WTC11 (cell line): Measurements from ENCODE around the gene MAFB. TPM values are rescaled to one million over a fixed set of nuclear protein-coding genes. Genes with fewer than 3 reads are reported as not detected.

Experiments used
- ATAC-seq: fragments of 200-7000 bp; cut with Tn5 transposase; 2 replicates; pipeline ENCODE4 v1.10.0; 2021; ENCODE audit warnings: mild to moderate bottlenecking, moderate library complexity
- CTCF ChIA-PET: fragments of 300-600 bp; sonication (Branson Sonifier 250); formaldehyde crosslinking; loops from one replicate; lab custom pipeline; 2021; ENCODE audit warnings: antibody characterized with exemption; lab: Charles Lee
- POLR2A ChIA-PET: fragments of 350-600 bp; sonication (Branson Sonifier 250); formaldehyde crosslinking; loops from one replicate; lab custom pipeline; 2021; ENCODE audit warnings: antibody characterized with exemption; lab: Charles Lee
- DNase-seq: peaks from one replicate; pipeline ENCODE4 v3.0.0; 2021; ENCODE audit warnings: low spot score
- H3K27ac Mint-ChIP-seq: 2 replicates; pipeline ENCODE4 v1.8.0; 2021; ENCODE audit warnings: mixed read lengths
- H3K27me3 Mint-ChIP-seq: 2 replicates; pipeline ENCODE4 v1.8.0; 2021; ENCODE audit warnings: low read depth, mild to moderate bottlenecking, moderate library complexity, mixed read lengths
- H3K36me3 Mint-ChIP-seq: 2 replicates; pipeline ENCODE4 v1.8.0; 2021; ENCODE audit warnings: mixed read lengths
- H3K4me1 Mint-ChIP-seq: 2 replicates; pipeline ENCODE4 v1.8.0; 2022; ENCODE audit warnings: mixed read lengths
- H3K4me3 Mint-ChIP-seq: 2 replicates; pipeline ENCODE4 v1.8.0; 2021; ENCODE audit warnings: mild to moderate bottlenecking, moderate library complexity, mixed read lengths
- H3K9me3 Mint-ChIP-seq: 2 replicates; pipeline ENCODE4 v1.8.0; 2021; ENCODE audit warnings: mixed read lengths
- ATF1 ChIP-seq: sonication (generic); formaldehyde crosslinking; IDR thresholded peaks from 2 replicates; pipeline ENCODE4 v1.8.1; 2023; ENCODE audit warnings: mild to moderate bottlenecking, moderate library complexity, missing genetic modification reagents
- CREM ChIP-seq: sonication (generic); formaldehyde crosslinking; IDR thresholded peaks from 2 replicates; pipeline ENCODE4 v1.8.1; 2022; ENCODE audit warnings: mild to moderate bottlenecking, missing genetic modification reagents, moderate library complexity
- EMX1 ChIP-seq: fragments of 250-450 bp; sonication (Bioruptor Pico); IDR thresholded peaks from 2 replicates; pipeline ENCODE4 v1.8.0; 2021; ENCODE audit warnings: mild to moderate bottlenecking
- GTF2I ChIP-seq: fragments of 250-450 bp; sonication (Bioruptor Pico); conservative IDR thresholded peaks from 2 replicates; pipeline ENCODE4 v1.4.0; 2021; ENCODE audit warnings: mild to moderate bottlenecking
- JUN ChIP-seq: sonication (generic); formaldehyde crosslinking; IDR thresholded peaks from 2 replicates; pipeline ENCODE4 v1.8.0; 2023; ENCODE audit warnings: mild to moderate bottlenecking, missing genetic modification reagents
- NR1H2 ChIP-seq: sonication (generic); formaldehyde crosslinking; IDR thresholded peaks from 2 replicates; pipeline ENCODE4 v1.9.0; 2021; ENCODE audit warnings: mild to moderate bottlenecking, moderate library complexity, missing genetic modification reagents
- PRRX2 ChIP-seq: fragments of 250-450 bp; sonication (Bioruptor Pico); IDR thresholded peaks from 2 replicates; pipeline ENCODE4 v1.8.0; 2021; ENCODE audit warnings: mild to moderate bottlenecking
- SMAD4 ChIP-seq: sonication (generic); formaldehyde crosslinking; IDR thresholded peaks from 2 replicates; pipeline ENCODE4 v1.8.0; 2022; ENCODE audit warnings: mild to moderate bottlenecking, missing genetic modification reagents
- SOX15 ChIP-seq: fragments of 250-450 bp; sonication (Bioruptor Pico); IDR thresholded peaks from 2 replicates; pipeline ENCODE4 v1.9.0; 2021; ENCODE audit warnings: mild to moderate bottlenecking
- ZNF138 ChIP-seq: sonication (generic); formaldehyde crosslinking; conservative IDR thresholded peaks from 2 replicates; pipeline ENCODE4 v1.8.1; 2022; ENCODE audit warnings: mild to moderate bottlenecking, moderate library complexity, missing genetic modification reagents
- ZNF416 ChIP-seq: fragments of 250-450 bp; sonication (Bioruptor Pico); IDR thresholded peaks from 2 replicates; pipeline ENCODE4 v1.9.0; 2021; ENCODE audit warnings: mild to moderate bottlenecking, inconsistent platforms
- ZNF423 ChIP-seq: fragments of 250-450 bp; sonication (Bioruptor Pico); IDR thresholded peaks from 2 replicates; pipeline ENCODE4 v2.1.2; 2022; ENCODE audit warnings: mild to moderate bottlenecking, moderate library complexity
- ZNF671 ChIP-seq: fragments of 250-450 bp; sonication (Bioruptor Pico); IDR thresholded peaks from 2 replicates; pipeline ENCODE4 v1.8.0; 2021; ENCODE audit warnings: mild to moderate bottlenecking
- total RNA-seq: library from RNA; stranded (reverse); gene quantifications from 3 replicates; pipeline ENCODE4 v1.2.3, GENCODE V29; 2021
- TF ChIP-seq, protein P1 (sequence below): fragments of 200-600 bp; IDR thresholded peaks from 2 replicates; pipeline ENCODE4 v1.8.0; 2022; ENCODE audit warnings: antibody characterized with exemption
- TF ChIP-seq, protein P2 (sequence below): sonication (generic); formaldehyde crosslinking; IDR thresholded peaks from 2 replicates; pipeline ENCODE4 v1.8.1; 2023; ENCODE audit warnings: mild to moderate bottlenecking, missing genetic modification reagents, borderline replicate concordance
- TF ChIP-seq, protein P3 (sequence below): sonication (generic); formaldehyde crosslinking; IDR thresholded peaks from 2 replicates; pipeline ENCODE4 v1.8.1; 2023; ENCODE audit warnings: mild to moderate bottlenecking, missing genetic modification reagents, moderate library complexity
- TF ChIP-seq, protein P4 (sequence below): sonication (generic); formaldehyde crosslinking; IDR thresholded peaks from 2 replicates; pipeline ENCODE4 v1.8.0; 2022; ENCODE audit warnings: mild to moderate bottlenecking, missing genetic modification reagents
- TF ChIP-seq, protein P5 (sequence below): sonication (generic); formaldehyde crosslinking; IDR thresholded peaks from 2 replicates; pipeline ENCODE4 v1.8.1; 2022; ENCODE audit warnings: mild to moderate bottlenecking, moderate library complexity, missing genetic modification reagents

The MAFB gene
- total RNA-seq, 1 experiment from 2014 or later: 5.3 TPM

DNA sequence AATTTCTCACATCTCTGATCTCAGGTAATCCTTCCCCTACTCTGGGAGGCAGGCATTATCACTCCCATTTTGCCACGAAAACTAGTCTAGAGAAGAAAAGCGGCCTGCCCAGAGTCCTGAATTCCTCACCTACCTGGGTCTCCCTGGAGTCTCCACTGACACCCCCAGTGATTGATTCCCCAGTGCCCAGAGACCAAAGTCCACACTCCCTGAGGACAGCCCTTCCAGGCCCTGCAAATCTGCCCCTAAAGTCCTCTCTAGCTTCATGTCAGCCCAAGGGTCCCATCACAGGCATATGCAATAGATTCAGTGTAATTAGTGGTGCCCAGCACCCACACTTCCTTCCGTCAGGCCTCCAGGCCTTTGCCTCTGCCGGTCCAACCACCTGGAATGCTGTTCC, 47.2 kb downstream of the MAFB start (continued):
- TF ChIP-seq, protein P1, sequence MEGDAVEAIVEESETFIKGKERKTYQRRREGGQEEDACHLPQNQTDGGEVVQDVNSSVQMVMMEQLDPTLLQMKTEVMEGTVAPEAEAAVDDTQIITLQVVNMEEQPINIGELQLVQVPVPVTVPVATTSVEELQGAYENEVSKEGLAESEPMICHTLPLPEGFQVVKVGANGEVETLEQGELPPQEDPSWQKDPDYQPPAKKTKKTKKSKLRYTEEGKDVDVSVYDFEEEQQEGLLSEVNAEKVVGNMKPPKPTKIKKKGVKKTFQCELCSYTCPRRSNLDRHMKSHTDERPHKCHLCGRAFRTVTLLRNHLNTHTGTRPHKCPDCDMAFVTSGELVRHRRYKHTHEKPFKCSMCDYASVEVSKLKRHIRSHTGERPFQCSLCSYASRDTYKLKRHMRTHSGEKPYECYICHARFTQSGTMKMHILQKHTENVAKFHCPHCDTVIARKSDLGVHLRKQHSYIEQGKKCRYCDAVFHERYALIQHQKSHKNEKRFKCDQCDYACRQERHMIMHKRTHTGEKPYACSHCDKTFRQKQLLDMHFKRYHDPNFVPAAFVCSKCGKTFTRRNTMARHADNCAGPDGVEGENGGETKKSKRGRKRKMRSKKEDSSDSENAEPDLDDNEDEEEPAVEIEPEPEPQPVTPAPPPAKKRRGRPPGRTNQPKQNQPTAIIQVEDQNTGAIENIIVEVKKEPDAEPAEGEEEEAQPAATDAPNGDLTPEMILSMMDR: no peak
- TF ChIP-seq ZNF423 (CRISPR knock-in tag) (no peak), SOX15 (CRISPR knock-in tag) (no peak), EMX1 (CRISPR knock-in tag) (no peak), PRRX2 (no peak), NR1H2 (CRISPR knock-in tag) (no peak)
- TF ChIP-seq, protein P2, sequence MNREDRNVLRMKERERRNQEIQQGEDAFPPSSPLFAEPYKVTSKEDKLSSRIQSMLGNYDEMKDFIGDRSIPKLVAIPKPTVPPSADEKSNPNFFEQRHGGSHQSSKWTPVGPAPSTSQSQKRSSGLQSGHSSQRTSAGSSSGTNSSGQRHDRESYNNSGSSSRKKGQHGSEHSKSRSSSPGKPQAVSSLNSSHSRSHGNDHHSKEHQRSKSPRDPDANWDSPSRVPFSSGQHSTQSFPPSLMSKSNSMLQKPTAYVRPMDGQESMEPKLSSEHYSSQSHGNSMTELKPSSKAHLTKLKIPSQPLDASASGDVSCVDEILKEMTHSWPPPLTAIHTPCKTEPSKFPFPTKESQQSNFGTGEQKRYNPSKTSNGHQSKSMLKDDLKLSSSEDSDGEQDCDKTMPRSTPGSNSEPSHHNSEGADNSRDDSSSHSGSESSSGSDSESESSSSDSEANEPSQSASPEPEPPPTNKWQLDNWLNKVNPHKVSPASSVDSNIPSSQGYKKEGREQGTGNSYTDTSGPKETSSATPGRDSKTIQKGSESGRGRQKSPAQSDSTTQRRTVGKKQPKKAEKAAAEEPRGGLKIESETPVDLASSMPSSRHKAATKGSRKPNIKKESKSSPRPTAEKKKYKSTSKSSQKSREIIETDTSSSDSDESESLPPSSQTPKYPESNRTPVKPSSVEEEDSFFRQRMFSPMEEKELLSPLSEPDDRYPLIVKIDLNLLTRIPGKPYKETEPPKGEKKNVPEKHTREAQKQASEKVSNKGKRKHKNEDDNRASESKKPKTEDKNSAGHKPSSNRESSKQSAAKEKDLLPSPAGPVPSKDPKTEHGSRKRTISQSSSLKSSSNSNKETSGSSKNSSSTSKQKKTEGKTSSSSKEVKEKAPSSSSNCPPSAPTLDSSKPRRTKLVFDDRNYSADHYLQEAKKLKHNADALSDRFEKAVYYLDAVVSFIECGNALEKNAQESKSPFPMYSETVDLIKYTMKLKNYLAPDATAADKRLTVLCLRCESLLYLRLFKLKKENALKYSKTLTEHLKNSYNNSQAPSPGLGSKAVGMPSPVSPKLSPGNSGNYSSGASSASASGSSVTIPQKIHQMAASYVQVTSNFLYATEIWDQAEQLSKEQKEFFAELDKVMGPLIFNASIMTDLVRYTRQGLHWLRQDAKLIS (CRISPR knock-in tag): no peak
- TF ChIP-seq, protein P3, sequence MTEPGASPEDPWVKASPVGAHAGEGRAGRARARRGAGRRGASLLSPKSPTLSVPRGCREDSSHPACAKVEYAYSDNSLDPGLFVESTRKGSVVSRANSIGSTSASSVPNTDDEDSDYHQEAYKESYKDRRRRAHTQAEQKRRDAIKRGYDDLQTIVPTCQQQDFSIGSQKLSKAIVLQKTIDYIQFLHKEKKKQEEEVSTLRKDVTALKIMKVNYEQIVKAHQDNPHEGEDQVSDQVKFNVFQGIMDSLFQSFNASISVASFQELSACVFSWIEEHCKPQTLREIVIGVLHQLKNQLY (CRISPR knock-in tag): no peak

DNA sequence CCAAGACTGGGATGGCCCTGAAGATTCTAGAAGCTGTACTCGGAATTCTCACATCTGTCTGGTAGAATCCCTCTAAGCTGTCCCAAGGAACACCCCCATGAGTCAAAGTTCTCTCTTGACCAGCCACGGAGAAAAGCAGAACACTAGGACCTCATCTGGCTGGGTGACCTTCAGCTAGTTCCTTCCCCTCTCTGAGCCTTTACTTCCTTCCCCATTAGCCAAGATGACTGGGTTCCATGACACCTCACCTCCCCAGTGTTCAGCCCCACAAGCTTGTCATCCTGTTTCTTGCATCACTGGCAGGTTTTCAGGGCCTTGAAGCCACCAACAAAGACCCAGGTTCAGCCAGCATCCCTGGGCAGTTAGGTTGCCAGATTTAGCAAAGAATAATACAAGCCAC, 47.8 kb downstream of the MAFB start:
- DNase-seq (no peak), ATAC-seq (no peak)
- no peaks in the 10 kb centered on the region for H3K9me3 Mint-ChIP-seq
- H3K4me1 Mint-ChIP-seq: peaks cover 3% of the 10 kb centered on the region
- no peak overlapping the region for H3K4me3 Mint-ChIP-seq
- peaks cover 2% of the 10 kb centered on the region; the same call in 1 of the 2 replicates for H3K27me3 Mint-ChIP-seq
- H3K27ac Mint-ChIP-seq: no peak overlapping the region
- H3K36me3 Mint-ChIP-seq: no peaks in the 10 kb centered on the region
- POLR2A ChIA-PET: no interaction called here
- CTCF ChIA-PET: no interaction called here
- TF ChIP-seq SMAD4 (CRISPR knock-in tag): no peak

DNA sequence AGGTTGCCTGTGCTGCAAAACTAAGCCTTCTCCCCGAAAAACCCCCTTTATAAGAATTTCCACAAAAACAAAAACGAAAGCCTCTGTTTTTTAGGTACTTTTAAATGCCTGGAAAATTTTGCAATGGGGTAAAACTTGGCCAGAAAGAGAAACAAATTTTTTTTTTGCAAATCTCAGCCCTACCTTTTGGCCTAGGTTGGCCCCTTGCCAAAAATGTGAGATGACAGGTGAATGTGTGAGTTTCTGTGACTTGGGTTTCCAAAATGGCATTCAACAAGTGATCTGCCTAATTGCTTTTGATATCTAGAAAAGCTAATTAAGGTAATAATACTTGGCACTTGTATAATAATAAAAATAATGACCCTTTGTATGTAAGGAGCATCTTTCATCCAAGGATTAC, 48.4 kb downstream of the MAFB start:
- DNase-seq: no peak
- no peaks in the 10 kb centered on the region; the same call in 1 of the 2 replicates for H3K4me1 Mint-ChIP-seq
- no peak overlapping the region for H3K27ac Mint-ChIP-seq
- H3K4me3 Mint-ChIP-seq: no peak overlapping the region
- CTCF ChIA-PET: no interaction called here
- no peaks in the 10 kb centered on the region for H3K9me3 Mint-ChIP-seq
- peaks cover 2% of the 10 kb centered on the region; the same call in 1 of the 2 replicates for H3K27me3 Mint-ChIP-seq
- H3K36me3 Mint-ChIP-seq: no peaks in the 10 kb centered on the region
- POLR2A ChIA-PET: no interaction called here
- ATAC-seq: no peak
- TF ChIP-seq, protein P2 (CRISPR knock-in tag): no peak
- no peak for TF ChIP-seq JUN (CRISPR knock-in tag)
- no peak for TF ChIP-seq ZNF671 (CRISPR knock-in tag)
- no peak for TF ChIP-seq GTF2I (CRISPR knock-in tag)
- TF ChIP-seq, protein P1: no peak
- TF ChIP-seq, protein P4, sequence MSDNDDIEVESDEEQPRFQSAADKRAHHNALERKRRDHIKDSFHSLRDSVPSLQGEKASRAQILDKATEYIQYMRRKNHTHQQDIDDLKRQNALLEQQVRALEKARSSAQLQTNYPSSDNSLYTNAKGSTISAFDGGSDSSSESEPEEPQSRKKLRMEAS: no peak
- no peak for TF ChIP-seq ZNF416
- TF ChIP-seq ATF1 (CRISPR knock-in tag): no peak
- TF ChIP-seq ZNF138: no peak
- TF ChIP-seq, protein P5, sequence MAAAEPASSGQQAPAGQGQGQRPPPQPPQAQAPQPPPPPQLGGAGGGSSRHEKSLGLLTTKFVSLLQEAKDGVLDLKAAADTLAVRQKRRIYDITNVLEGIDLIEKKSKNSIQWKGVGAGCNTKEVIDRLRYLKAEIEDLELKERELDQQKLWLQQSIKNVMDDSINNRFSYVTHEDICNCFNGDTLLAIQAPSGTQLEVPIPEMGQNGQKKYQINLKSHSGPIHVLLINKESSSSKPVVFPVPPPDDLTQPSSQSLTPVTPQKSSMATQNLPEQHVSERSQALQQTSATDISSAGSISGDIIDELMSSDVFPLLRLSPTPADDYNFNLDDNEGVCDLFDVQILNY (CRISPR knock-in tag): no peak
- TF ChIP-seq CREM (CRISPR knock-in tag): no peak
- no peak for TF ChIP-seq SOX15 (CRISPR knock-in tag)
